NOMO-1 (cell line): ENCODE data around the gene THADA.

Experiments
- DNase-seq, 2 experiments: peaks; one replicate each; lab custom pipeline; 2025; ENCODE audit not compliant: unreplicated experiment in 2 of 2; lab: John Stamatoyannopoulos, UW

The THADA gene

GRCh38 chr2:43221124-43221762 lies 374.6 kb downstream of the THADA start:
- DNase-seq, result peak; percentile 76 to 88

GRCh38 chr2:43220760-43221123 lies 375.1 kb downstream of the THADA start:
- peak in 1 of 2 experiments; percentile 65 for DNase-seq

GRCh38 chr2:43220229-43220751 lies 375.5 kb downstream of the THADA start:
- peak in 1 of 2 experiments; percentile 61 for DNase-seq

GRCh38 chr2:43219383-43220228 lies 376.2 kb downstream of the THADA start:
- DNase-seq, result peak; percentile 89 to 94

- DNase-seq, result peak; percentile 79 to 84
Observed at GRCh38 chr2:43218702-43219382, 377.0 kb downstream of the THADA start.

GRCh38 chr2:43218155-43218701 lies 377.6 kb downstream of the THADA start:
- DNase-seq, result peak; percentile 62 to 79

- no peak for DNase-seq
Observed at GRCh38 chr2:43217228-43218154, 378.3 kb downstream of the THADA start.

- no peak for DNase-seq
Observed at GRCh38 chr2:43216629-43217028, 379.2 kb downstream of the THADA start.

- no peak for DNase-seq
Observed at GRCh38 chr2:43215673-43216255, 380.1 kb downstream of the THADA start.

- no peak for DNase-seq
Observed at GRCh38 chr2:43214253-43214652, 381.6 kb downstream of the THADA start.

GRCh38 chr2:43212931-43213330 lies 382.9 kb downstream of the THADA start:
- peak; percentile 96 to 98 for DNase-seq

- DNase-seq, result no peak
Observed at GRCh38 chr2:43212216-43212835, 383.5 kb downstream of the THADA start.

- peak; percentile 87 to 98 for DNase-seq
Observed at GRCh38 chr2:43210467-43211303, 385.2 kb downstream of the THADA start.

GRCh38 chr2:43210125-43210466 lies 385.7 kb downstream of the THADA start:
- DNase-seq, result no peak

- DNase-seq, result no peak
Observed at GRCh38 chr2:43209204-43209717, 386.6 kb downstream of the THADA start.

- peak in 1 of 2 experiments; percentile 19 for DNase-seq
Observed at GRCh38 chr2:43207553-43208300, 388.1 kb downstream of the THADA start.

GRCh38 chr2:43206602-43207001 lies 389.2 kb downstream of the THADA start:
- no peak for DNase-seq
